OCI-M2 (cell line): ENCODE data around the gene ST8SIA6.

Source experiments
- DNase-seq: peaks from one replicate; lab custom pipeline; 2025; ENCODE audit not compliant: unreplicated experiment; lab: John Stamatoyannopoulos, UW

Gene ST8SIA6

GRCh38 chr10:17387861-17388503 is 66.4 kb downstream of the ST8SIA6 start:
- no peak for DNase-seq

GRCh38 chr10:17386616-17387075 is 67.7 kb downstream of the ST8SIA6 start:
- no peak for DNase-seq

DNA sequence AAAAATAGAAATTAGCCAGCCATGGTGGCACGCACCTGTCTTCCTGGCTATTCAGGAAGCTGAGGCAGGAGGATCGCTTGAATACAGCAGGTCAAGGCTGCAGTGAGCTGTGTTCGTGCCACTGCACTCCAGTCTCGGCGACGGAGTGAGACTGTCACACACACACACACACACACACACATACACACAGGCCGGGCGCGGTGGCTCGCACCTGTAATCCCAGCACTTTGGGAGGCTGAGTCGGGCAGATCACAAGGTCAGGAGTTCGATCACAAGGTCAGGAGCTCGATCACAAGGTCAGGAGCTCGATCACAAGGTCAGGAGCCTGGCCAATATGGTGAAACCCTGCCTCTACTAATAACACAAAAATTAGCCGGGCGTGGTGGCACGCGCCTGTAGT is 68.4 kb downstream of the ST8SIA6 start:
- no peak for DNase-seq

- DNase-seq = no peak
These were observed 69.3 kb downstream of the ST8SIA6 start for GRCh38 chr10:17385066-17385465.

DNA sequence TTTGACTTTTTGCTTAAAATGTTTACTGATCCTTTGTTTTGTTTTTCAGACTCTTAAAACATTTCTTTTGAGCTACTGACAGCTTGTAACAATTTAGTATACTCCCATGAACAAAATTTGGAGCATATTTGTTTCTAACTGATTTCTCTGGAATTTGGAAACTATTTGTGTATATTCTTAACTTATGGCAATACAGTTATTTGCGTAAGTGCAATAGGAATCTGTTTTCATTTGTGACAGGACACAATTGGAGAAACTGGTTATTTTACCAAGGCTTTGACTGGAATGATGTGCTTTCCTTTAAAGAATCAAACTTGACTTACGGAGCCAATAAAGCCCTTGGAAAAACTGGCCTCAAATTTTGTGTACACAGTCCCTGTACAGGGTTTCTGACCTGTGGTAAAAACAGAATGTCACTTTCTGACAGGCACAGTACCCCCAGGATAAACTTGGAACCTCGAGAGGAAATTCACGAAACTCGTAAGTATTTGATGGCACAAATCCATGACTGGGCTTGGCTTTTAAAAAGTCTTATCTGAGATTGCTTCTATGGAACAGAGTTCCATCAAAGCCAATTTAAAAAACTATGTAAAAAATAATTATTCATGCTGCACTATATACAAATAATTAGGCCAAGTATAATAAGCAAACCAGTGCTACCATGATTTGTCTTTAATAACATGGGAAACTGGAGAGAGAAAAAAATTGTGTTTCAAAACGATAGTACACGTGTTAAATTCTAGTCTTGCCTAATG is 70.4 kb downstream of the ST8SIA6 start:
- no peak for DNase-seq

DNA sequence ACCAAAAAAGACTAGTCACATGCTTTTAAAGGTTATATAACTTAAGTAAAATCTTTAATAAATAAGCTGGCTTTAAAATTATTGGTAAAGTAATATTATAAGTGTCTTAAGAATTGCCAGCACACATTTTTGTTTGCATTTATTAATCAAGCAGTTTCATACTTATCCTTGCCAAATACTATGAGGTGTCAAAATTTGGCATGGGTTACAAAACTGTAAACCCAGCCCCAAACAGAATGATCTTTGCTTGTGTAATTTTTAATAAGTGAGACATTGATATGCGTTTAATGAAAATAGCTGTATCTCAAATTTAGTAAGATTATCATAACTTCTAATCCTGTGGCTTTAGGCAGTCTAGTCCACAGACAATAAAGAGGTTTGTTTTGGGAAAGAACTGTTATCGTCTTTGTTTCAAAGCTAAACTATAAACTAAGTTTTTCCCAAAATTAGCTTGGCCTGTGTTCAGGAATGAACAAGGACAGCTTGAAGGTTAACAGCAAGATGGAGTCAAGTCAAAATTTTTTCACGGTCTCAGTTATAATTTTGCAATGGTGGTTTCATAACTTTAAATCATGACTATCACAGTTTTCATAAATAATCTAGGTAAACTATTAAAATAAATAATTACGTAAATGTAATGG is 72.8 kb downstream of the ST8SIA6 start:
- no peak for DNase-seq

GRCh38 chr10:17380888-17381287 is 73.5 kb downstream of the ST8SIA6 start:
- DNase-seq = no peak

GRCh38 chr10:17380016-17380415 is 74.4 kb downstream of the ST8SIA6 start:
- DNase-seq = no peak

DNA sequence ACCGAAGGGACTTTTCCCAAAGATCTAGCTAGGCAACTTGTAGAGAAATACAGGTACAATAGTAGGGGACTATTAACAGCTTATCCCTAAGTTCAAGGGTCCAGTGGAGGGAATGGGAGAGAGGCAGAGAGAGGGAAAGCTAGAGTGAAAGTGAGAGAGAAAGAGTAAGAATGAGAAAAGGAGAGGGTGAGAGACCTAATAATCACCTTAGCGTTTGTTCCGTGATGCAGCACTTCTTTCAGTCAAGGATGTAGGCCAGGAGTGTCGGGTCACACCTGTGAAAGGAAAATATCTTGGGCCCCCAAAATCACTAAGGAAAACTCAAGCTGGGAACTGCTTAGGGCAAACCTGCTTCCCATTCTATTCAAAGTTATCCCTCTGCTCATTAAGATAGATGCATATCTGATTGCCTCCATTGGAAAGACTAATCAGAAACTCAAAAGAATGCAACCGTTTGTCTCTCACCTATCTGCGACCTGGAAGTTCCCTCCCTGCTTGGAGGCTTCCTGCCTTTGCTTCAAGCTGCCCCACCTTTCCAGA is 75.2 kb downstream of the ST8SIA6 start:
- no peak for DNase-seq

DNA sequence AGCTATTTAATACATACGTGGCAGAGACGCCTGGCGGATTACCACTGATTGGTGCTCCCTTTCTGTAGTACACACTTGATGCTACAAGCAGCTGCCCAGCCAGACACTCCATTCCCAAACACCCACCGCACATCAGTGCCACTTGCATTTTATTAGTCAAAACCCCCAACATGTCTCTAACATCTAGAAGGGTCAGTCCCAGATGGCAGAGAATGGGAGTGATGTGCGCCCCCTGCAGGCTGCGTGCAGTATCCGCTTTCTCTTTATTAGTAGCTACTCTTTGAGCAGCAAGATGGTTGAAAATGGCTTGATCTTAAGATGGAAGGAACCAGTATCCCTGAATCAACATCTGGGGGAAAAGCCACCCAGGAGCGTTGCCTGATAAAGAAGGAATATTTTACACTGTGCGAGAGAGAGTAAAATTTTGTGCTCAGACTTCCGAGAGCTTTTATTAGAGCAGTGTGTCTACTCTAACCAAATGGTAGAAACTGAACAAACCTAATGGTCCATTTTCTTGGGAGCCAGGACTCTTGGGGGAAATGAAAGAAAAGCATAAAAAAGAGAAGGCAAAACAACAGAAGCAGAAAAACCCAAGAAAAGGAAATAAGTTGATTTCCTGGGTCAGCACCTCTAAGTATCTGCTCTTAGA is 78.3 kb downstream of the ST8SIA6 start:
- DNase-seq = no peak

GRCh38 chr10:17368708-17369272 is 85.6 kb downstream of the ST8SIA6 start:
- no peak for DNase-seq

DNA sequence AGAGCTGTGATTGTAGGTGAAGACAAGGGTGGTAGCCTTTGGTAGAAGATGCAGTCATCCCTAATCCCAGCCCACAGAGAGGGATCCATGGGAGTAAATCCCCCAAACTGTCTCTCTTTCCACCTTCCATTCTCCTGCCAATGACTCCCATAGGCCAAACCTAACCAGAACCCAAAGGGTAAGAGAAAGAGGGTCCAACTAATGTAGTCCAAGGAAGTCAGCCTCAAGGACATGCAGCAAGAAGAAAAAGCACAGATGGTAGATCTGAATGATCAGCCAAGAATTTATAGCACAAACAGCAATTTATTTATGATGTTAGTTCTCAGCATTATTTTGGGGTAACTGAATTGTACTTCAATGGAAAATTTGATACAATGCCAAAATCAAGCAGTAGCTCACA is 87.7 kb downstream of the ST8SIA6 start:
- no peak for DNase-seq

DNA sequence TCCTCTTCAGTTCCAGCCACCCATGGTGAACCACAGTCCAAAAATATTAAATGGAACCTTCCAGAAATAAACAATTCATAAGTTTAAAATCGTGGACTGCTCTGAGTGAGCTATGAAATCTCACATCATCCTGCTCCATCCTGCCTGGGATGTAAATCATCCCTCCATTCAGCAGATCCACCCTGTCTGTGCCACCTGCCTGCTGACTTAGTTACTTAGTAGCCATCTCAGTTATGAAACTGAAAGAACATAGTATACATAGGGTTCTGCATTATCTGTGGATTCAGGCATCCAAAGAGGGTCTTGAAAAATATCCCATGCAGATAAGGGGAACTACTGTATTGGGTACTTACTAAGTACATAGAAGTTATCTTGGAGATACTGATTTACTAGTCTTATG is 89.0 kb downstream of the ST8SIA6 start:
- no peak for DNase-seq

GRCh38 chr10:17358461-17358860 is 95.9 kb downstream of the ST8SIA6 start:
- DNase-seq = no peak

DNA sequence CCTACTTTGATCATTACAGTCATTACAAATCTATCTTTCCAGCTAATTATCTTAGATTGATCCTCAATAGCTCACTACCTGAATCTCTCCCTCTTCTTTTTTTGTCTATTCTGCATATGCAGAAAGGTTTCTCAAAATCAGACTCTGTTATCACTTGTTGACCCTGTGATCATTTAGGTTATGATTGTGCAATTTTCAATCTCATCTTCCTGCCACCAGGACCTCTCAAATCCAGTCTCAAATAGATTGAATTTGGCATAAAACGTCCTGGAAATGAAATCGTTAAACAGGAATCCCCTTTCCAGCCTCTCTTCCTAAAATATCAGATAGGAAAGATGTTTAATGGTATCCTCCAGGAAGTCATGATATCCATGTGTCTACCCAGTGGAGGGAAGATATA is 96.6 kb downstream of the ST8SIA6 start:
- no peak for DNase-seq

GRCh38 chr10:17356820-17357219 is 97.6 kb downstream of the ST8SIA6 start:
- DNase-seq = no peak

- no peak for DNase-seq
These were observed 99.6 kb downstream of the ST8SIA6 start for GRCh38 chr10:17354781-17355180.

- no peak for DNase-seq
These were observed 100.7 kb downstream of the ST8SIA6 start for GRCh38 chr10:17353568-17354300.

DNA sequence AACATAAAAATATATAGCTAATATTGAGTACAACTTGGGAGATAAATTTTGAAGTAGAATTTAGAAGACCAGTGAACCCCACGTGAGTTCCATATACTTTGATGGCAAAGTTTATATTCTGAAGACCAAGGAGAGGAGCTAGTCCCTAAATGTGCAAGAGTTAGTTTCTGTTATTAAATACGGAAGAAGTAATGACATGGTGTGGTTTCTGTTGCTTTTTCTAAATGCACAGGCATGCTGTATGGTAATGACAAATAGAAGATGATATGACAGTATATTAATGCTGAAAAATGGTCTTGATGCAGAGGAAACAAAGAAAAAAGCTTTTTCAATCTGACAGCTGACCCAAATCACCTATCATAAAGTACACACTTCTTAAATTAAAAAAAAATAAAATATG is 101.8 kb downstream of the ST8SIA6 start:
- no peak for DNase-seq

- no peak for DNase-seq
These were observed 102.9 kb downstream of the ST8SIA6 start for GRCh38 chr10:17351506-17351905.
